Measurements from ENCODE around the gene SLC43A2.
"Not testable (repeated sequence)": the region's sequence is repeated elsewhere in the genome, so short reads cannot be mapped to it uniquely, and the experiment has no call there.

The SLC43A2 gene

DNA sequence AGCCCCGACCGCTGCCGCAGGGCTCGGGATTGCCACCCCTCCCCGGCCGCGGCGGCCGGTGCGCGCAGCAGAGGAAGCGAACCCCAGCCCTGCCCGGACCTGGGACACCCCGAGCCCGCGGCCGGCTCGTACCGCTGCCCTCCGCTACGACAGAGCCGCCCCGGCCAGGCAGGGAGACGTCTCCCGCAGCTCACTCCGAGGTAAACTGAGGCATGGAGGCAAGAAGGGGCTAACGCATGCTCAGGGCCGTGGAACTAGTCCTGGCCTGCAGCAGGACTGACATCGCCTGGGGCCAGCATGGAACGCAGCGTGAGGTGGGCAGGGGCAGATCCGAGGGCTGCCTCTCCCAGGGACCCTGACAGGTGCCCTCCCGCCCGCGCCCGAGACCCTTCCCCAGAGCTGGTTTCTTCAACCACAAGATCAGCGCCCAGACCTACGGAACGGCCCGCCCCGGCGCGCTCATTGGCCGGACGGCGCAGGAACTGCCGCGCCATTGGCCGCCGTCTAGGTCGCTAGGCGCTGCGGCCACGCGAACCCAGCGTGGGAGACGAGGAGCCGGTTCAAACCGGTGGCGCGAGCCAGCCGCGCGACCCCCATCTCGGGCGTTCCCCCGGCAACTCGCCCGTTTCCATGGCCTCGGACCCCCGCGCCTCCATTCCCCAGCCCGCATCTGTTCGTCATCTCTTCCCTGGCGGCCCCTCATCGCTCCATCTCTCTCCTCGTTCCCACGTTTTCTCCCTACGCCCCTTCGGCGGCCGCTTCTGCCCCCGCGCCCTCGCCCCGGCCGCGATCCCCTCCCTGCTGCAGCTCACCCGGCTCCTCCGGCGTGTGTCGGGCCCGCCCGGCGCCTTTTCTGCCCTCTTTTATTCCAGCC is at the start of gene SLC43A2:
Gene SLC43A2 (minus strand): TSS at position 853 of the 874 bp plus-strand sequence. CDS start 960 bp downstream, outside the sequence.
- H3K4me3 ChIP-seq (ENCODE audit: control insufficient read depth, low read depth, low read length), result peak within 1 kb of the TSS; percentile 52
- TF ChIP-seq, protein P1, sequence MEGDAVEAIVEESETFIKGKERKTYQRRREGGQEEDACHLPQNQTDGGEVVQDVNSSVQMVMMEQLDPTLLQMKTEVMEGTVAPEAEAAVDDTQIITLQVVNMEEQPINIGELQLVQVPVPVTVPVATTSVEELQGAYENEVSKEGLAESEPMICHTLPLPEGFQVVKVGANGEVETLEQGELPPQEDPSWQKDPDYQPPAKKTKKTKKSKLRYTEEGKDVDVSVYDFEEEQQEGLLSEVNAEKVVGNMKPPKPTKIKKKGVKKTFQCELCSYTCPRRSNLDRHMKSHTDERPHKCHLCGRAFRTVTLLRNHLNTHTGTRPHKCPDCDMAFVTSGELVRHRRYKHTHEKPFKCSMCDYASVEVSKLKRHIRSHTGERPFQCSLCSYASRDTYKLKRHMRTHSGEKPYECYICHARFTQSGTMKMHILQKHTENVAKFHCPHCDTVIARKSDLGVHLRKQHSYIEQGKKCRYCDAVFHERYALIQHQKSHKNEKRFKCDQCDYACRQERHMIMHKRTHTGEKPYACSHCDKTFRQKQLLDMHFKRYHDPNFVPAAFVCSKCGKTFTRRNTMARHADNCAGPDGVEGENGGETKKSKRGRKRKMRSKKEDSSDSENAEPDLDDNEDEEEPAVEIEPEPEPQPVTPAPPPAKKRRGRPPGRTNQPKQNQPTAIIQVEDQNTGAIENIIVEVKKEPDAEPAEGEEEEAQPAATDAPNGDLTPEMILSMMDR (conservative IDR thresholded peaks at IDR 0.05; ENCODE audit: control insufficient read depth, insufficient read depth, low read depth, low read length), result no peak
- DNase-seq (ENCODE audit: low read depth), result peak; percentile 56

DNA sequence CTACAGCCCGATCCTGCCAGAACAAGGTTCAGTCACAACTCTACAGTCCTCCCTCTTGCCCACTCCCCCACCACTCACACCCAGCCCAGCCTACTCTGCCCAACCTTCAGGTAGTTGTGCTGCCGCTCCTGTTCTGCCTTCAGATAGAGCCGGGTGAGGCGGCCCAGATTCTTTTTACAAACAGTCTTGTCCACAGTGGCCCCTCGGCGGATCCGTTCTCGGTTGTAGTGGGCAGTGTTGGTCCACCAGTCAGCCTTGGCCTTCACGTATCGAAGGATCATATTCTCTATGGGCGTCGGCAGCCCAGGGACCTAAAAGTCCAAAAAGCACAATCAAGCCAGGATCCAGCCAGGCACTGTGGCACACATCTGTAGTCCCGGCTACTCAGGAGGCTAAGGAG is 47.8 kb upstream of the SLC43A2 start:
- TF ChIP-seq, protein P1 (conservative IDR thresholded peaks at IDR 0.05; ENCODE audit: control insufficient read depth, insufficient read depth, low read depth, low read length), result no peak
- H3K4me3 ChIP-seq (ENCODE audit: control insufficient read depth, low read depth, low read length), result no peak overlapping the region
- no peak for DNase-seq (ENCODE audit: low read depth)

DNA sequence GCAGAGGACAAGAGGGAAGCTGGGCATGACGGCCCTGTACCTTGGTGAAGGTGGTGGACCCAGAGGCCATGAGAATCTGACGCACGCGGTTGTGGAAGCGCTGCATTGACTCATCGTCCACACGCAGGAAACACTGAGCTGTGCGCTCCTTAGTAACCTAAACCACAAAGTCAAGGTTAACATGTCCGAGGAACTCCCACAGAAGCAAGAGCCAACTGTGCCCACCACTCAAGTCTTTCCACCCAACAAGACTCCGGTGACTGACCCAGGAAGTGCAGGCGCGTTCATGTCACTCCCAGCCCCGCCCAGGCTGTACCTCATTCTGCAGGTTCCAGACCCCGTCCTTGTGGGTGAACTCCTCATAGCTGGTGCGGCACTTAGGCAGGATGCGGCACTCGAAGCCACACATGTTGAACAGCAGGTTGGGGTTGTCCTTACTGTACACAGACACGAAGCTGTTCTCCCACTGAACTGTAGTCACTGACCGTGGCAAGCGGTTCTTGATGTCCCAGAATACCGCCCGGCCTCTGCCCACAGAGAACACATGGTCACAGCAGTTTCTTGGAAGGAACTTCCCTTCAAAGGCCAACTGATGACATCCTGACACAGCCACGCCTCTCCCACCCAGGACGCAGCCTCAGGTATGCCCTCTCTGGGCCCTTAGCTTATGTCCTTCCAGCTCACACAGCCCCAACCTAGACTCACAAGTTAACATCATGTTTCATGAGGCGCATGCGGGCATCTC is 44.6 kb upstream of the SLC43A2 start:
- TF ChIP-seq, protein P1 (conservative IDR thresholded peaks at IDR 0.05; ENCODE audit: control insufficient read depth, insufficient read depth, low read depth, low read length), result no peak
- DNase-seq (ENCODE audit: low read depth), result no peak
- no peak overlapping the region for H3K4me3 ChIP-seq (ENCODE audit: control insufficient read depth, low read depth, low read length)

DNA sequence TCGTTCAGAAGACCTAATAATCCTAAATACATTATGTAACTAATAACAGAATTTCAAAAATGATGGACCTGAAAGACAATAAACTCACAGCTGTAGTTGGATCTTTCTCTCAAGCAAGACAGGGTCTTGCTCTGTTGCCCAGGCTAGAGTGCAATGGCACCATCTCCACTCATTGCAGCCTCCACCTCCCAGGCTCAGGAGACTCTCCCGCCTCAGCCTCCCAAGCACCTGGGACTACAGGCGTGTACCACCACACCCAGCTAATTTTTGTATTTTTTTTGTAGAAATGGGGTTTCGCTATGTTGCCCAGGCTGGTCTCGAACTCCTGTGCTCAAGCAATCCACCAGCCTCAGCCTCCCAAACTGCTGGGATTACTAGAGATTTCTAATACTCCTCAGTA is 35.3 kb upstream of the SLC43A2 start:
- not testable (repeated sequence) for DNase-seq (ENCODE audit: low read depth); H3K4me3 ChIP-seq (ENCODE audit: control insufficient read depth, low read depth, low read length)

DNA sequence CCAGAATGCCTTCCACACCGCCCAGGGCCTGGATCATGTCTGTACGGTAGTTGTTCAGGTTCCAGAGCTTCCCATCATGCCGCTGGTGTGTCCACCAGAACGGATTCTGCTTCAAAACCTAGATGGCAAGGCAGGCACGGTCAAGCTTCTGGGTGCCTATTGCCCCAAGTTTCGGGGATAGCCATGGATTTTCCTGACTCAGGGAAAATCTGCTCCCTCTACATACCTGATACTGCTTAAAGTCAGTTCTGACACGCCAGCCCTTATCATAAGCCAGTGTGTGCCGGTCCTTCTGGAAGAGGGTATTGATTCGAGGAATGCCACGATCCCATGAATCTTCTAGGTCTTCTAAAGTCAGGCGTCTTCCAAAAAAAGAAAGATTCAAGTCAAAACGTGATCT is 32.4 kb upstream of the SLC43A2 start:
- DNase-seq (ENCODE audit: low read depth), result no peak
- no peak overlapping the region for H3K4me3 ChIP-seq (ENCODE audit: control insufficient read depth, low read depth, low read length)
- TF ChIP-seq, protein P1 (conservative IDR thresholded peaks at IDR 0.05; ENCODE audit: control insufficient read depth, insufficient read depth, low read depth, low read length), result no peak

DNA sequence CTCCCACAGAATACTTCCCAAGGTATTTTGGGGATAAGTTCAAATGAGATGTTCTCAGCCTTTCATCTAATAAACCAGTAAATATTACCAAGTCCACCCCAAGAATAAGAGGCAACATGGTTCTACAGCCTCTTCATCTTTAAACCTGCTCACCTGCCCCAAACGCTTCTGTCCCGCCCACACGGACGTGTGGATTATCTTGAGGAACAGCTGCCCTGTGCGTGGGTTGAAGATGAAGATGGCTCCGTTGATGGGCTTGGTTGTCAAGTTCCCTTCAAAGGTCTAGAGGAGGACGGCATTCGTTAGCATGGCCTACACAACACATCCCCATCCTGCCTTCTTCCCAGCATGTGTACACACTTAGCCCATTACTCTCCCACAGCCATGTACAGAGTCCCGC is 29.5 kb upstream of the SLC43A2 start:
- no peak for DNase-seq (ENCODE audit: low read depth)
- no peak overlapping the region for H3K4me3 ChIP-seq (ENCODE audit: control insufficient read depth, low read depth, low read length)
- TF ChIP-seq, protein P1 (conservative IDR thresholded peaks at IDR 0.05; ENCODE audit: control insufficient read depth, insufficient read depth, low read depth, low read length), result no peak

DNA sequence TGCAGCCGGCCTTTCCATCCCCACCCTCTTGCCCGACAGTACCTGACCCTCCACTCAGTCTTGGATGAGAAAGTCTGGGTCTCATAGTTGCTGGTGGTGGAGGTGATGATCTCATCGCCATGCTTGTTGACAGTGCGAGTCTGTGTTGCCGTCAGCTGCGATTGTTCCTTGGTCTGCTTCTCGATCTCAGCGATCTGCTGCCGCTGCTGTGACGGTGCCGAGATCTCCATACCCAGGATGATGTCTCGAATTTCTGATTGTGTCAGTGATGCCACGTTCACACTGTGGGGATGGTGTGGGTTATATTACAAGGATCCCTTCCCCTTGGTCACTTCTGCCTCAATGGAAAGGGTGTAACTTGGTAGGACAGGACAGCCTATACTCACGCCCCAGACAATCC is 25.1 kb upstream of the SLC43A2 start:
- no peak for DNase-seq (ENCODE audit: low read depth)
- TF ChIP-seq, protein P1 (conservative IDR thresholded peaks at IDR 0.05; ENCODE audit: control insufficient read depth, insufficient read depth, low read depth, low read length), result no peak
- H3K4me3 ChIP-seq (ENCODE audit: control insufficient read depth, low read depth, low read length), result no peak overlapping the region

DNA sequence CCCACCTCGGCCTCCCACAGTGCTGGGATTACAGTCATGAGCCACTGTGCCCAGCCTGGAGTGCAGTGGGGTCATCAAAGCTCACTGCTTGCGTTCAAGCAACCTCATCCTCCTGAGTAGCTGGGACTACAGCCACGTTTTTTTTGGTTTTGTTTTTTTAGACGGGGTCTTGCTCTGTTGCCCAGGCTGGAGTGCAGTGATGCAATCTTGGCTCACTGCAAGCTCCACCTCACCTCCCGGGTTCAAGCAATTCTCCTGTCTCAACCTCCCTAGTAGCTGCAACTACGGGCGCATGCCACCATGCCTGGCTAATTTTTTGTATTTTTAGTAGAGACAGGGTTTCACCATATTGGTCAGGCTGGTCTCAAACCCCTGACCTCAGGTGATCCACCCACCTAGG is 24.2 kb upstream of the SLC43A2 start:
- H3K4me3 ChIP-seq (ENCODE audit: control insufficient read depth, low read depth, low read length), result not testable (repeated sequence)
- DNase-seq (ENCODE audit: low read depth), result peak; percentile 42

All from fibroblast of mammary gland (primary cell).